ENCODE data around the gene LIMS2. TPM values are rescaled to one million over a fixed set of nuclear protein-coding genes. Genes with fewer than 3 reads are reported as not detected.

The LIMS2 gene
- polyA plus RNA-seq, 1 donor (not counting 4 experiments of a cell fraction or from before 2014, with no cell fraction given) = not detected

- Histone ChIP-seq H2AFZ (ENCODE audit: control insufficient read depth, low read length) (no peak overlapping the region), H3K36me3 (ENCODE audit: control insufficient read depth in 2 of 2, extremely low read depth in 1 of 2, insufficient read depth in 2 of 2, low read length in 2 of 2) (no peaks in the 10 kb centered on the region), H3K4me3 (ENCODE audit: control insufficient read depth in 2 of 3, extremely low read depth in 1 of 3, insufficient read depth in 2 of 3, low read depth in 1 of 3, low read length in 3 of 3) (no peak overlapping the region), H3K9ac (ENCODE audit: control insufficient read depth, extremely low read depth, insufficient read depth, low read length) (no peak overlapping the region), H3K9me3 (ENCODE audit: control insufficient read depth, low read depth, low read length) (peaks cover 6% of the 10 kb centered on the region), H4K20me1 (ENCODE audit: control insufficient read depth, extremely low read depth, insufficient read depth, low read length) (no peaks in the 10 kb centered on the region), H3K4me1 (ENCODE audit: control insufficient read depth, extremely low read depth, insufficient read depth, low read length) (no peaks in the 10 kb centered on the region), H3K27me3 (ENCODE audit: control insufficient read depth, extremely low read depth, insufficient read depth, low read length) (no peaks in the 10 kb centered on the region), H3K4me2 (ENCODE audit: control insufficient read depth, extremely low read depth, insufficient read depth, low read depth, low read length) (no peak overlapping the region), H3K27ac (ENCODE audit: control insufficient read depth, insufficient read depth, low read length) (no peak overlapping the region), H3K79me2 (ENCODE audit: control insufficient read depth, insufficient read depth, low read length) (no peaks in the 10 kb centered on the region), H3K9me1 (ENCODE audit: control insufficient read depth, extremely low read depth, insufficient read depth, low read length) (no peaks in the 10 kb centered on the region)
- FAIRE-seq (no peak), DNase-seq (ENCODE audit: low read depth, low spot score) (no peak)
- TF ChIP-seq, protein P1, sequence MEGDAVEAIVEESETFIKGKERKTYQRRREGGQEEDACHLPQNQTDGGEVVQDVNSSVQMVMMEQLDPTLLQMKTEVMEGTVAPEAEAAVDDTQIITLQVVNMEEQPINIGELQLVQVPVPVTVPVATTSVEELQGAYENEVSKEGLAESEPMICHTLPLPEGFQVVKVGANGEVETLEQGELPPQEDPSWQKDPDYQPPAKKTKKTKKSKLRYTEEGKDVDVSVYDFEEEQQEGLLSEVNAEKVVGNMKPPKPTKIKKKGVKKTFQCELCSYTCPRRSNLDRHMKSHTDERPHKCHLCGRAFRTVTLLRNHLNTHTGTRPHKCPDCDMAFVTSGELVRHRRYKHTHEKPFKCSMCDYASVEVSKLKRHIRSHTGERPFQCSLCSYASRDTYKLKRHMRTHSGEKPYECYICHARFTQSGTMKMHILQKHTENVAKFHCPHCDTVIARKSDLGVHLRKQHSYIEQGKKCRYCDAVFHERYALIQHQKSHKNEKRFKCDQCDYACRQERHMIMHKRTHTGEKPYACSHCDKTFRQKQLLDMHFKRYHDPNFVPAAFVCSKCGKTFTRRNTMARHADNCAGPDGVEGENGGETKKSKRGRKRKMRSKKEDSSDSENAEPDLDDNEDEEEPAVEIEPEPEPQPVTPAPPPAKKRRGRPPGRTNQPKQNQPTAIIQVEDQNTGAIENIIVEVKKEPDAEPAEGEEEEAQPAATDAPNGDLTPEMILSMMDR (optimal IDR thresholded peaks at IDR 0.05 in 1 of 3, IDR thresholded peaks at IDR 0.05 in 1 of 3, conservative IDR thresholded peaks at IDR 0.05 in 1 of 3; ENCODE audit: extremely low read depth in 1 of 3, insufficient read depth in 2 of 3, low read length in 3 of 3) = no peak
- TF ChIP-seq EZH2 (IDR thresholded peaks at IDR 0.05; ENCODE audit: low read length) = no peak
- dilution Hi-C loops (cut with MboI; ENCODE audit: extremely low pct_ligation_motif_present, low sequenced_read_pairs) = loop anchor here (25.0 kb wide), 1 partner anchor 108 kb away; no protein-coding TSS in a partner anchor
These were observed 19.7 kb upstream of the LIMS2 start for GRCh38 chr2:127694986-127695385.

GRCh38 chr2:127690696-127691095, 15.4 kb upstream of the LIMS2 start:
- Histone ChIP-seq H3K9me1 (ENCODE audit: control insufficient read depth, extremely low read depth, insufficient read depth, low read length) (no peaks in the 10 kb centered on the region), H3K27ac (ENCODE audit: control insufficient read depth, insufficient read depth, low read length) (no peak overlapping the region), H3K36me3 (ENCODE audit: control insufficient read depth in 2 of 2, extremely low read depth in 1 of 2, insufficient read depth in 2 of 2, low read length in 2 of 2) (no peaks in the 10 kb centered on the region), H2AFZ (ENCODE audit: control insufficient read depth, low read length) (no peak overlapping the region), H3K9ac (ENCODE audit: control insufficient read depth, extremely low read depth, insufficient read depth, low read length) (no peak overlapping the region), H3K4me3 (ENCODE audit: control insufficient read depth in 2 of 3, extremely low read depth in 1 of 3, insufficient read depth in 2 of 3, low read depth in 1 of 3, low read length in 3 of 3) (no peak overlapping the region), H3K4me2 (ENCODE audit: control insufficient read depth, extremely low read depth, insufficient read depth, low read depth, low read length) (no peak overlapping the region), H3K79me2 (ENCODE audit: control insufficient read depth, insufficient read depth, low read length) (no peaks in the 10 kb centered on the region), H3K4me1 (ENCODE audit: control insufficient read depth, extremely low read depth, insufficient read depth, low read length) (no peaks in the 10 kb centered on the region), H3K27me3 (ENCODE audit: control insufficient read depth, extremely low read depth, insufficient read depth, low read length) (no peaks in the 10 kb centered on the region), H4K20me1 (ENCODE audit: control insufficient read depth, extremely low read depth, insufficient read depth, low read length) (no peaks in the 10 kb centered on the region), H3K9me3 (ENCODE audit: control insufficient read depth, low read depth, low read length) (peaks cover 8% of the 10 kb centered on the region)
- dilution Hi-C loops (cut with MboI; ENCODE audit: extremely low pct_ligation_motif_present, low sequenced_read_pairs) = loop anchor here (25.0 kb wide), 1 partner anchor 103 kb away; no protein-coding TSS in a partner anchor
- DNase-seq (ENCODE audit: low read depth, low spot score) = no peak
- TF ChIP-seq, protein P1 (optimal IDR thresholded peaks at IDR 0.05 in 1 of 3, IDR thresholded peaks at IDR 0.05 in 1 of 3, conservative IDR thresholded peaks at IDR 0.05 in 1 of 3; ENCODE audit: extremely low read depth in 1 of 3, insufficient read depth in 2 of 3, low read length in 3 of 3) = no peak
- TF ChIP-seq EZH2 (IDR thresholded peaks at IDR 0.05; ENCODE audit: low read length) = no peak
- no peak for FAIRE-seq
